Stimulated activated CD4-positive, alpha-beta T cell treated with anti-CD3 and anti-CD28 coated beads, TNF-alpha, amount 100 ng/mL, for 1 hour (primary cell): Measurements from ENCODE around the gene SGMS2.
A peak's percentile ranks its signal among the peaks of the same experiment; 100 is the strongest.
"Not testable (repeated sequence)": the region's sequence is repeated elsewhere in the genome, so short reads cannot be mapped to it uniquely, and the experiment has no call there.

Experiments
- DNase-seq, 3 donors: peaks; one replicate each; pipeline ENCODE4 v3.0.0-alpha.2; 2020; ENCODE audit warnings: low read depth in 3 of 3, low spot score in 1 of 3

Gene SGMS2

GRCh38 chr4:107906458-107907100 is 81.8 kb downstream of the SGMS2 start:
- DNase-seq: no peak

GRCh38 chr4:107908377-107908776 is 83.6 kb downstream of the SGMS2 start:
- no peak for DNase-seq

GRCh38 chr4:107913283-107913899 is 88.7 kb downstream of the SGMS2 start:
- no peak for DNase-seq

GRCh38 chr4:107915220-107915619 is 90.5 kb downstream of the SGMS2 start:
- no peak for DNase-seq

- DNase-seq: no peak
Measured at GRCh38 chr4:107916623-107917022, 91.9 kb downstream of the SGMS2 start.

GRCh38 chr4:107917500-107917899 is 92.8 kb downstream of the SGMS2 start:
- no peak for DNase-seq

- no peak for DNase-seq
Measured at GRCh38 chr4:107922486-107923473, 98.0 kb downstream of the SGMS2 start.

GRCh38 chr4:107925713-107926112 is 101.0 kb downstream of the SGMS2 start:
- not testable (repeated sequence) for DNase-seq

GRCh38 chr4:107926875-107927274 is 102.1 kb downstream of the SGMS2 start:
- not testable (repeated sequence) for DNase-seq

- peak; percentile 38 to 62 (median 59) for DNase-seq
Measured at GRCh38 chr4:107930821-107931774, 106.4 kb downstream of the SGMS2 start, which contains the start of gene CYP2U1. Gene CYP2U1, plus strand, starts transcription at chr4:107931549. Its CDS starts 95 bp downstream, at chr4:107931644.

- peak in 1 of 3 donors; percentile 17 for DNase-seq
Measured at GRCh38 chr4:107931775-107932321, 107.1 kb downstream of the SGMS2 start.

GRCh38 chr4:107935246-107935645 is 110.5 kb downstream of the SGMS2 start:
- no peak for DNase-seq

GRCh38 chr4:107937040-107937439 is 112.3 kb downstream of the SGMS2 start:
- DNase-seq: no peak

GRCh38 chr4:107939307-107939706 is 114.6 kb downstream of the SGMS2 start:
- DNase-seq: no peak

GRCh38 chr4:107945809-107946208 is 121.1 kb downstream of the SGMS2 start:
- DNase-seq: no peak

GRCh38 chr4:107950746-107951540 is 126.2 kb downstream of the SGMS2 start:
- no peak for DNase-seq

GRCh38 chr4:107951551-107951950 is 126.8 kb downstream of the SGMS2 start:
- DNase-seq: no peak

GRCh38 chr4:107956011-107956410 is 131.3 kb downstream of the SGMS2 start:
- no peak for DNase-seq
